ENCODE data around the gene CLHC1. TPM values are rescaled to one million over a fixed set of nuclear protein-coding genes. Genes with fewer than 3 reads are reported as not detected.

The CLHC1 gene
- total RNA-seq, 1 experiment from 2014 or later, result 9.2 TPM

- peaks cover 11% of the 10 kb centered on the region; the same call in 1 of the 2 replicates for H3K4me1 ChIP-seq (ENCODE audit: insufficient read depth, low read length)
- WGBS (ENCODE audit: extremely low coverage, insufficient read length, low lambda C conversion rate), result no CpG with 5 or more reads among the region's 1 CpG
- no peak overlapping the region for H3K27ac ChIP-seq (ENCODE audit: insufficient read length, low read depth, low read length)
Observed at GRCh38 chr2:55165626-55166025, 66.5 kb downstream of the CLHC1 start.

More at GRCh38 chr2:55165626-55166025, 66.5 kb downstream of the CLHC1 start:
- Histone ChIP-seq H2BK20ac (ENCODE audit: low read depth, low read length, poor library complexity, severe bottlenecking) (no peak overlapping the region), H3K56ac (ENCODE audit: insufficient read length, low read depth, low read length) (no peak overlapping the region), H3K9me3 (ENCODE audit: control insufficient read depth, low read depth, low read length) (no peaks in the 10 kb centered on the region), H3K9ac (ENCODE audit: extremely low read depth, insufficient read length, low read length) (no peak overlapping the region), H4K5ac (ENCODE audit: insufficient read length, low read depth, low read length) (no peak overlapping the region), H3K23ac (ENCODE audit: insufficient read length, low read depth, low read length) (no peak overlapping the region), H3K18ac (ENCODE audit: insufficient read length, low read depth, low read length) (no peak overlapping the region), H2BK5ac (ENCODE audit: insufficient read length, low read length) (no peak overlapping the region), H3K27me3 (ENCODE audit: insufficient read depth, low read length) (no peaks in the 10 kb centered on the region), H4K91ac (ENCODE audit: insufficient read length, low read depth, low read length) (no peak overlapping the region), H3T11ph (ENCODE audit: low read length) (no peak overlapping the region), H2BK120ac (ENCODE audit: low read depth, low read length, poor library complexity, severe bottlenecking) (no peak overlapping the region), H3K79me1 (ENCODE audit: insufficient read depth, low read depth, low read length, poor library complexity, severe bottlenecking) (no peaks in the 10 kb centered on the region), H3K4me2 (ENCODE audit: insufficient read depth, insufficient read length, low read length) (no peak overlapping the region), H2AK5ac (ENCODE audit: insufficient read length, low read length) (no peak overlapping the region), H4K20me1 (ENCODE audit: control insufficient read depth, insufficient read depth, insufficient read length) (no peaks in the 10 kb centered on the region), H4K8ac (replicated peaks; ENCODE audit: insufficient read length, low read depth, low read length) (no peak overlapping the region), H3K14ac (ENCODE audit: insufficient read depth, low read length) (no peak overlapping the region), H2BK15ac (ENCODE audit: low read depth, low read length) (no peak overlapping the region), H3K4ac (ENCODE audit: low read depth, low read length) (no peak overlapping the region), H3K23me2 (ENCODE audit: insufficient read length, low read depth, low read length, poor library complexity, severe bottlenecking) (no peaks in the 10 kb centered on the region), H3K79me2 (ENCODE audit: insufficient read depth, low read length) (no peaks in the 10 kb centered on the region), H2BK12ac (ENCODE audit: insufficient read length, low read depth, low read length) (no peak overlapping the region), H2AFZ (ENCODE audit: low read length) (no peak overlapping the region)
- Mint-ChIP-seq H3K4me3 (no peak overlapping the region), H3K27me3 (ENCODE audit: low read depth) (no peaks in the 10 kb centered on the region), H3K9me3 (no peaks in the 10 kb centered on the region), H3K27ac (no peak overlapping the region; a peak in 1 of 7 replicates), H3K36me3 (ENCODE audit: insufficient read depth in 1 of 3, low read depth in 3 of 3) (no peaks in the 10 kb centered on the region), H3K4me1 (peaks cover 51 to 53% of the 10 kb centered on the region in 2 experiments)
- DNase-seq, result no peak
- TF ChIP-seq, protein P1, sequence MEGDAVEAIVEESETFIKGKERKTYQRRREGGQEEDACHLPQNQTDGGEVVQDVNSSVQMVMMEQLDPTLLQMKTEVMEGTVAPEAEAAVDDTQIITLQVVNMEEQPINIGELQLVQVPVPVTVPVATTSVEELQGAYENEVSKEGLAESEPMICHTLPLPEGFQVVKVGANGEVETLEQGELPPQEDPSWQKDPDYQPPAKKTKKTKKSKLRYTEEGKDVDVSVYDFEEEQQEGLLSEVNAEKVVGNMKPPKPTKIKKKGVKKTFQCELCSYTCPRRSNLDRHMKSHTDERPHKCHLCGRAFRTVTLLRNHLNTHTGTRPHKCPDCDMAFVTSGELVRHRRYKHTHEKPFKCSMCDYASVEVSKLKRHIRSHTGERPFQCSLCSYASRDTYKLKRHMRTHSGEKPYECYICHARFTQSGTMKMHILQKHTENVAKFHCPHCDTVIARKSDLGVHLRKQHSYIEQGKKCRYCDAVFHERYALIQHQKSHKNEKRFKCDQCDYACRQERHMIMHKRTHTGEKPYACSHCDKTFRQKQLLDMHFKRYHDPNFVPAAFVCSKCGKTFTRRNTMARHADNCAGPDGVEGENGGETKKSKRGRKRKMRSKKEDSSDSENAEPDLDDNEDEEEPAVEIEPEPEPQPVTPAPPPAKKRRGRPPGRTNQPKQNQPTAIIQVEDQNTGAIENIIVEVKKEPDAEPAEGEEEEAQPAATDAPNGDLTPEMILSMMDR (conservative IDR thresholded peaks at IDR 0.05), result no peak

All from H9 (cell line).